Skeletal muscle tissue (tissue), 4 donors: ENCODE data around the gene TFCP2L1. TPM values are rescaled to one million over a fixed set of nuclear protein-coding genes. Genes with fewer than 3 reads are reported as not detected.

Experiments
- H3K27ac ChIP-seq: one replicate; pipeline ENCODE4 v1.7.0; 2013; ENCODE audit warnings: mild to moderate bottlenecking, low read depth, low read length, inconsistent platforms
- H3K27me3 ChIP-seq, 3 donors: one replicate each; pipeline ENCODE4 v1.7.0; 2013; ENCODE audit warnings: low read length in 3 of 3; ENCODE audit not compliant: control insufficient read depth in 3 of 3, insufficient read depth in 3 of 3
- H3K36me3 ChIP-seq, 3 donors: one replicate each; pipeline ENCODE4 v1.7.0; 2013; ENCODE audit warnings: low read length in 3 of 3; ENCODE audit not compliant: control insufficient read depth in 3 of 3, insufficient read depth in 3 of 3
- H3K4me1 ChIP-seq, 3 donors: one replicate each; pipeline ENCODE4 v1.7.0; 2013; ENCODE audit warnings: low read length in 3 of 3, mild to moderate bottlenecking in 3 of 3; ENCODE audit not compliant: control insufficient read depth in 3 of 3, insufficient read depth in 3 of 3
- H3K4me3 ChIP-seq, 3 donors: one replicate each; pipeline ENCODE4 v1.7.0; 2013; ENCODE audit warnings: low read length in 3 of 3
- H3K9ac ChIP-seq, 3 donors: one replicate each; pipeline ENCODE4 v1.7.0; 2013; ENCODE audit warnings: low read length in 3 of 3, mild to moderate bottlenecking in 3 of 3, moderate library complexity in 2 of 3, low read depth in 1 of 3
- H3K9me3 ChIP-seq, 3 donors: one replicate each; pipeline ENCODE4 v1.7.0; 2013; ENCODE audit warnings: low read length in 3 of 3; ENCODE audit not compliant: control insufficient read depth in 3 of 3
- total RNA-seq: library from RNA; depleted of rRNA; stranded (reverse); fragments of >200 nt; gene quantifications from one replicate; pipeline ENCODE4 v1.2.3, GENCODE V29; 2014
- donor health status: Osteomylitis.

Gene TFCP2L1
- total RNA-seq, 1 donor from 2014 or later = under 0.01 TPM

- H3K4me3 ChIP-seq = no peak overlapping the region
- no peak overlapping the region for H3K9ac ChIP-seq
- H3K27me3 ChIP-seq = peaks cover 0 to 19% (median 14%) of the 10 kb centered on the region in 3 donors
- H3K4me1 ChIP-seq = no peaks in the 10 kb centered on the region
- H3K36me3 ChIP-seq = no peaks in the 10 kb centered on the region
- H3K9me3 ChIP-seq = no peaks in the 10 kb centered on the region
- H3K27ac ChIP-seq = no peak overlapping the region
Observed at GRCh38 chr2:121237980-121238665, 46.9 kb downstream of the TFCP2L1 start.

- Histone ChIP-seq H3K4me3 (no peak overlapping the region), H3K9ac (no peak overlapping the region), H3K27ac (no peak overlapping the region), H3K9me3 (no peaks in the 10 kb centered on the region), H3K4me1 (no peaks in the 10 kb centered on the region), H3K27me3 (peaks cover 0 to 19% (median 14%) of the 10 kb centered on the region in 3 donors), H3K36me3 (no peaks in the 10 kb centered on the region)
Observed at GRCh38 chr2:121237336-121237979, 47.5 kb downstream of the TFCP2L1 start.

- Histone ChIP-seq H3K9me3 (no peaks in the 10 kb centered on the region), H3K9ac (no peak overlapping the region), H3K36me3 (no peaks in the 10 kb centered on the region), H3K4me1 (no peaks in the 10 kb centered on the region), H3K4me3 (no peak overlapping the region), H3K27me3 (peaks cover 0 to 19% (median 14%) of the 10 kb centered on the region in 3 donors), H3K27ac (no peak overlapping the region)
Observed at GRCh38 chr2:121236650-121237180, 48.3 kb downstream of the TFCP2L1 start.

GRCh38 chr2:121236101-121236640 is 48.8 kb downstream of the TFCP2L1 start:
- no peak overlapping the region for H3K9ac ChIP-seq
- no peaks in the 10 kb centered on the region for H3K36me3 ChIP-seq
- no peaks in the 10 kb centered on the region for H3K4me1 ChIP-seq
- H3K27me3 ChIP-seq = peaks cover 0 to 19% (median 14%) of the 10 kb centered on the region in 3 donors
- H3K27ac ChIP-seq = no peak overlapping the region
- H3K4me3 ChIP-seq = no peak overlapping the region
- H3K9me3 ChIP-seq = no peaks in the 10 kb centered on the region

- no peaks in the 10 kb centered on the region for H3K9me3 ChIP-seq
- H3K27ac ChIP-seq = no peak overlapping the region
- no peaks in the 10 kb centered on the region for H3K36me3 ChIP-seq
- H3K4me1 ChIP-seq = no peaks in the 10 kb centered on the region
- peaks cover 0 to 19% (median 14%) of the 10 kb centered on the region in 3 donors for H3K27me3 ChIP-seq
- no peak overlapping the region for H3K9ac ChIP-seq
- no peak overlapping the region for H3K4me3 ChIP-seq
Observed at GRCh38 chr2:121235542-121235941, 49.5 kb downstream of the TFCP2L1 start.

- Histone ChIP-seq H3K4me3 (no peak overlapping the region), H3K36me3 (no peaks in the 10 kb centered on the region), H3K9me3 (no peaks in the 10 kb centered on the region), H3K27ac (no peak overlapping the region), H3K4me1 (no peaks in the 10 kb centered on the region), H3K27me3 (peaks cover 0 to 19% (median 14%) of the 10 kb centered on the region in 3 donors), H3K9ac (no peak overlapping the region)
Observed at GRCh38 chr2:121234791-121235190, 50.2 kb downstream of the TFCP2L1 start.

GRCh38 chr2:121234144-121234543 is 50.9 kb downstream of the TFCP2L1 start:
- Histone ChIP-seq H3K27me3 (peaks cover 0 to 19% (median 14%) of the 10 kb centered on the region in 3 donors), H3K4me1 (no peaks in the 10 kb centered on the region), H3K9me3 (no peaks in the 10 kb centered on the region), H3K27ac (no peak overlapping the region), H3K36me3 (no peaks in the 10 kb centered on the region), H3K9ac (no peak overlapping the region), H3K4me3 (no peak overlapping the region)

- H3K4me1 ChIP-seq = no peaks in the 10 kb centered on the region
- H3K27me3 ChIP-seq = peaks cover 0 to 19% (median 9%) of the 10 kb centered on the region in 3 donors
- no peaks in the 10 kb centered on the region for H3K36me3 ChIP-seq
- no peak overlapping the region for H3K9ac ChIP-seq
- no peaks in the 10 kb centered on the region for H3K9me3 ChIP-seq
- H3K27ac ChIP-seq = no peak overlapping the region
- H3K4me3 ChIP-seq = no peak overlapping the region
Observed at GRCh38 chr2:121233486-121234110, 51.4 kb downstream of the TFCP2L1 start.

- Histone ChIP-seq H3K9me3 (no peaks in the 10 kb centered on the region), H3K9ac (no peak overlapping the region), H3K4me1 (peaks cover 0 to 4% (median 0%) of the 10 kb centered on the region in 3 donors), H3K27ac (no peak overlapping the region), H3K4me3 (no peak overlapping the region), H3K27me3 (peaks cover 0 to 19% (median 9%) of the 10 kb centered on the region in 3 donors), H3K36me3 (no peaks in the 10 kb centered on the region)
Observed at GRCh38 chr2:121232626-121233265, 52.3 kb downstream of the TFCP2L1 start.
